Stimulated activated CD8-positive, alpha-beta memory T cell treated with anti-CD3 and anti-CD28 coated beads, Interleukin-4, amount 100 ng/mL, for 24 hours (primary cell): ENCODE results near the gene ZGLP1.

Experiments
- DNase-seq: peaks from one replicate; pipeline ENCODE4 v3.0.0-alpha.2; 2020; ENCODE audit warnings: low read depth

Gene ZGLP1

GRCh38 chr19:10277795-10278589 is 31.6 kb downstream of the ZGLP1 start:
- no peak for DNase-seq

- no peak for DNase-seq
These were observed 35.0 kb downstream of the ZGLP1 start for GRCh38 chr19:10274589-10274988.

GRCh38 chr19:10271543-10272086 is 38.0 kb downstream of the ZGLP1 start:
- DNase-seq = no peak

- DNase-seq = peak; percentile 72
These were observed 38.8 kb downstream of the ZGLP1 start, which contains the start of gene ICAM1 for GRCh38 chr19:10270616-10271394. TSS of gene ICAM1 (plus strand) at chr19:10271120. CDS start at chr19:10271160, 40 bp downstream.

- peak; percentile 69 for DNase-seq
These were observed 39.4 kb downstream of the ZGLP1 start for GRCh38 chr19:10270180-10270615.

GRCh38 chr19:10269333-10270179 is 40.1 kb downstream of the ZGLP1 start:
- DNase-seq = peak; percentile 81

GRCh38 chr19:10268071-10268470 is 41.5 kb downstream of the ZGLP1 start:
- DNase-seq = no peak

GRCh38 chr19:10266706-10267105 is 42.9 kb downstream of the ZGLP1 start:
- no peak for DNase-seq

- DNase-seq = no peak
These were observed 46.8 kb downstream of the ZGLP1 start for GRCh38 chr19:10262771-10263170.

- DNase-seq = peak; percentile 30
These were observed 49.5 kb downstream of the ZGLP1 start for GRCh38 chr19:10260141-10260584.

GRCh38 chr19:10259162-10259905 is 50.3 kb downstream of the ZGLP1 start:
- DNase-seq = peak; percentile 83

- DNase-seq = no peak
These were observed 51.4 kb downstream of the ZGLP1 start for GRCh38 chr19:10258080-10258710.

- no peak for DNase-seq
These were observed 52.5 kb downstream of the ZGLP1 start for GRCh38 chr19:10256970-10257615.

GRCh38 chr19:10256551-10256950 is 53.1 kb downstream of the ZGLP1 start:
- DNase-seq = no peak

- DNase-seq = no peak
These were observed 54.3 kb downstream of the ZGLP1 start for GRCh38 chr19:10255358-10255757.
